HuH-7 (cell line): ENCODE measurements around the gene NDUFA8.
A peak's percentile ranks its signal among the peaks of the same experiment; 100 is the strongest.

Source experiments
- DNase-seq: peaks from one replicate; pipeline ENCODE4 v3.0.0; 2011; ENCODE audit warnings: low spot score

The NDUFA8 gene

DNA sequence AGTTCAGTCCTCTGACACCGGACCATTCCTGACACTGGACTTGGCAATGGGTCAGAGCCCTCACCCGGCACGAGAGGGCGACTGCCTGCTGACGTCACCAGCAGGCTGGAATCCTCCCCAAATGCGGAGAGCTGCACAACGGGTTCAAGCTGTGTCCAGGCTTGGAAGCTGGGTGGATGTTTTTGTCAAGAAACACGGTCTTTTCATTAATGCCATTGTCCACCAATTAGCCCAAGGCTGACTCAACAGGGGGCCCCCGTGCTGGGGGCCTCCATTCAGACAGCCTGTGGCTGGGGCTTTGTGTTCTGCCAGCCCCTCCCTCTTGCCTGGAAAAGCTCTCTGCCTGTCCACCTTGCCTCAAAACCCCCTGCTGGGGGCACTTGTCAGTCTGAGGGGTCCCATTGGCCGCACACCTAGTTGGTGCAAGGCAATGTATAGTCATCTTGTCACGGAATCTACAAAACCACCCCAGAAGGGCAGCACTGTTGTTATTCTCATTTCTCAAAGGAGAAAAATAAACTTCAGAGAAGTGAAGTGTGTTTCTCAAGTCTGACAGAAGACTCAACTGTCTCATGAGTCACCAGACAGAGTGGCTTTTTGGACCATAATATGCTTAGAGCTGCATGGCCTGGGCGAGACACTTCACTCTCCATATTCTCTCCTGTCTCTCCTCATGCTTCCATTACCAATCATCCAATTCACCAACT is 24.6 kb downstream of the NDUFA8 start:
- no peak for DNase-seq

DNA sequence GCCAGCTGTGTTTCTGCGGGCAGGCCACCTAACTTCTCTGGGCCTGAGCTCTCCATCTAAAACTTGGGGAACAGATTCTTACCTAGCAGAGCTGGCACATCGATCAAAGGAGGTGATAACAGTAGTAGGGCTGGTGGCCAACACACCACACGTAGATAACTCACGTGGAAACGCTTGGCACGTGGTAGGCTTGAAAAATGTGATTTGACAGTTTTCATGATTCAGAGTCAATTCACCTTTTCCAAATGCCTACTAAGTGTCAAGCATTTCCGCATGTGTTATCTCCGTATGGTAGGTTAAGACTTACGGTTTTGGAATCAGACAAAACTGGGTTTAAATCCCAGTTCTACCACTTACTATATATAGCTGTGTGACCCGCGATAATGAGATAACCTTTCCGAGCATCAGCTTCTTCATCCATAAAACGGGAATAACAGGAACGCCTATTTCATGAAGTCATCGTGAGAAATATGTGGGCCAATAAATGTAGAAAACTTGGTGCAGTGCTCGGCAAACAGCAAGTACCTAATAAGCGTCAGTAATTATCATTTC is 25.5 kb downstream of the NDUFA8 start:
- no peak for DNase-seq

DNA sequence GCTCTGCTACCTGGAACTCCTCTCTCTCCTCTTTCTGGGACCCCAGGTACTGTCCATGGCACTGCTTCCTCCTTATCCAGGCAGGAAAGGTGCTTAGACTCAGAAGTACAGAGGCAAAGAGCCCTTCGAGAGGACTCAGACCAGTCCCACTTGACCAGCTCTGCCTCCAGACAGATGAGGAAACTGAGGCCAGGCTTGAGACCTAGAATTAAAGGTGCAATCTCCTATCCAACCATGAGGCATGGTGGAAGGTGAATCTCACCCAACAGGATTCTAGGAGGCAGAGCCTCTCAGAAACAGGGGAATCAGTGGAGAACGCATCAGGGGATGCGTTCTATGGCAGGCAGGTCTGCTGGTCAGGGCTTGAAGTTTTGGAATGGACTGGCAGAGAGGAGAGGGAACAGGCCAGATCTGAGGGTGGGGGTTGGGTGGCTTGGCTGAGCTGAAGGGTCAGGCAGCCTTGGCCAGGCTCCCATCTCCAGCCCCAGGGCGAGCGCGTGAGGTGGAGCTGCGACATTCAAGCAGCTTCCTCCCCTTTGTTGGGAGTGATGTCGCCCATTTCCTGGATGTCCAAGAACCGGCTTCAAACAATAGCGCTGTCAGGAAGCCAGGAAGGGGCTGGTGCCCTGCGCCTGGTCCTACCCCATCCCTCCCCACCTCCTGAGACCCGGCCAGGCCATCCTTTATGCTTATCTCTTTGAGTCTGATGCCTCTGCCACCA is 26.2 kb downstream of the NDUFA8 start:
- no peak for DNase-seq

DNA sequence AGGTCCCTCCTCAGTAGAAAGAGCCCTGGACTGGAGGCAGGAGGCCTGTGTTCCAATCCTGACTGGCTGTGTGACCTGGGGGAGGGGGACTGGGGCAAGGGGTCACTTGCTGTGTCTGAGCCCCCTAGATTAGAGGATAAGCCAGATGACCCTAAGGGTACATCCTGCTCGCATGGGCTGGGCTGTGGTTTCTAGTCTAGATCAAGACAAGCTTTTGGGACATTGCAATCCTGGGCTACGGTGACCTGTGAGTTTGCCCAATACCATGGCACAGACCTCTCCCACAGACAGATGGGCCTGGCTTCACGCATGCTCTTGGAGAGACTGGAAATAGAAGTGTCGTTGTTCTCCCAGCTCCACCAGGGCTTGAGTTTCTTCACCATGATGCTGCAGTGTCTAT is 27.0 kb downstream of the NDUFA8 start:
- DNase-seq: no peak

DNA sequence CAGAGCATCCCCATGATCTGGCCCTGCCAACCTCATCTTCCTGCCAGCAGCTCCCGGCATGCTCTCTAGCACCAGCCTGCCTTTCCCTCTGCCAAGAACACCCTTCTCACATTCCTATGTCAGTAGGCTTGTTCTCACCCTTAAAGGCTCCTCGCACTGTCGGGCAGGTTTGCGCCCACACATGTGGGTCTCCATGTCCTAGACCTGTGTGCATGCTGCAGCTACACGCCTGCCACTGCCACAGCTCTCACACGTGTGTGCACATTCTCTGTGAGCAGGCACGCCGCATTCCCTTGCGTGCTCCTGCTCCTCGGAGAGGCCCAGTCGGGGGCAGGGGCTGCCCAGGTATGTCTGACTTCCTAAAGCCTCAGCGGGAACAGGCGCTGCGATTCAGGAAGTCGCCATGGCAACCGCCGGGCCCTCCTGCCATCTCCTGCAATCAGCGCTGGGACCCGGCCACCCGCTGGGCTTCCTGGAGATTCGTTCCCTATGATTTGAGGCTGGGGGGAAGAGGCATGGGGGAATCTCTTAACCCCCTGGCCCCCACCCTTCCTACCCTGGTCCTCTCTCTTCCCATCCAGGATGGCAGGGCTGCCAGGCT is 28.1 kb downstream of the NDUFA8 start:
- no peak for DNase-seq

DNA sequence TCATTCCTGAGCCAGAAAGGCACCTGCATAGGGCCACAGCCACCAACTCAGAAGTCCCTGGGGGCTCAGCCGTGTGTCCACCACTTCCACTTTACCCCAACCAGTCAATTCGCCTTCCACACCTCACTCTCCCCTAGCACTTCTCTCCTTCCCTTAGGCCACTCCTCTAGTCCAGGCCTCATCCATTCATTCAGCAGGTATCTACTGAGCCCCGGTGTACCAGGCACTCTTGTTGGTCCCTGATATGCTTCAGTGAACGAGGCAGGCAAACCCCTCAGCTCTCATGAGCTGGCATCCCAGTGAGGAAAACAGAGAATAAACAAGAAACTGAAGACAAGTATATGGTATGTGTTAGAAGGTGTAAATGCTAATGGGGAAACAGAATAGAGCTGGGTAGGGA is 28.7 kb downstream of the NDUFA8 start:
- DNase-seq: no peak

DNA sequence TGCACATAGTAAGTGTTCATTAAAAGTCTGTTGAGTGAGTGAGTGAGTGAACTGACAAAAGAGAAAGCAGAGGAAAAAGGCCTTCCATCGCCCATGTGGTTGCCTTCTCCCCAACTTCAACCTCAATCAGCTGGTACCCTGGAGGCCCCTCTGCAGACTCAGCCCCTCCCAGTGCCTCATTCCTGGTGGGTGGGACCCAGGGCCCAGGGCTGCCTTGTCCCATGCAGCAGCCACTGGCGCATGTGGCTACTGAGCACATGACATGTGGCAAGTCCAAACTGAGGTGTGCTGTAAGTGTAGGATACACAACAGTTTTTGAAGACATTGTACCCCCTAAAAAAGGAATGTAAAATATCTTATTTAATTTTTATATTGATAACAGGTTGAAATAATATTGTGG is 29.6 kb downstream of the NDUFA8 start:
- DNase-seq: no peak

DNA sequence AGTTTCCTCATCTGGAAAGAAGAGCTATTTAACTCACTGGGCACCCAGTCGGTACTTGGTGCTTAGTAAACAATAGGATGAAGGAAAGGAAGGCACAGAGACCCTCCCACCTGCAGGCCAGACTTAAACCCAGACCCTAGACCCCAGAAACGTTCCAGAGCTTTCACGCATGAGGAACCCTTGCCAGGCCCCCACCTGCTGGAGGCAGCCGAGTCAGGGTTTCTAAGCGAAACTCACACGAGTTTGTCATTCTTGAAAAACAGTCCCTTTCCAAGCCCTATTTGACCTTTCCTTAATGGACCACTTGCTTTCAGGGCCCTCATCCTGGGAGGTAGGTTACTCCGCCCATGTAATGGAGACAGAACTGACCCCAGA is 30.6 kb downstream of the NDUFA8 start:
- DNase-seq: no peak

DNA sequence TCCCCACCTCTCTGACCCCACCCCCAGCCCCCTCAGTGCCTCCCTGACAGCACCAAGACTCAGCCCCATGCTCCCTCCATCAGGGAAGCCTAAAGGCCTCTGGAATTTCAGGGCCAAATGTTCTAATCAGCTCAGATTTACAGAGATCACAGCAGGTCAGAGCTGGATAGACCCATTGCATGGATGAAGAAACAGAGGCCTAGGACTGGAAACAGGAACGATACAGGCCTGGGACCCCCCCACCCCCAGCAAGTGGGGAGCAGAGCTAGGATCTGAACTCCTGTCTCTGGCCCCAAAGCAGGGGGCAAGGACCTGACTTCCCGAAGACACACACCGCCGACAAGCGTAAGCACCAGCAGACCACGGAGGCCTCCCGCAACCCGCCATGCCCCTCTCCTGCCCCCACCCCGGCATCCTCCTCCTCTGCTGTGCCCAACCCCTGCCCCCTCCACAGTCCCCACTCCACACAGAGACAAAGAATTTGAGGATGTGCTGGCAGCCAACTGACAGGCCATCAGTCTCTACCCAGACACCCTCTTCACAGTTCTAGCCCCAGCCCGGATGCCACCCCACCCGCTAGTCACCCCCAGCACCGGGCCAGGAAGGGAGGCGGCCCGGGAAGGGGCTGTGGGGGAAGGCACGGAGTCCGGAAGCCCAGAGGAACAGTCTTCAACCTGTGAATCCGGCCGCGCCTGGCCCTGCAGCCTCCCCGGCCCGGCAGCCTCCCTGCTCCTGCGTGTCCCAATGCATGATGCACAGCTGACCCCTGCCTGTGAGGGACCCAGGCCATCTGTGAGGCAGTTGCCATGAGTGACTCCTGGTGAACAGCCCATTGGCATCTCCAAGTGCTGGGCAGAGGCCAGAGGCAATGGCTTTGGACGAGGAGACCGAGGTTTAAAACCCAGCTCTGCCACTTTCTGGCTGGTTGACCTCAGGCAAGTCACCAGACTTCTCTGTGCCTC is 31.3 kb downstream of the NDUFA8 start:
- no peak for DNase-seq

DNA sequence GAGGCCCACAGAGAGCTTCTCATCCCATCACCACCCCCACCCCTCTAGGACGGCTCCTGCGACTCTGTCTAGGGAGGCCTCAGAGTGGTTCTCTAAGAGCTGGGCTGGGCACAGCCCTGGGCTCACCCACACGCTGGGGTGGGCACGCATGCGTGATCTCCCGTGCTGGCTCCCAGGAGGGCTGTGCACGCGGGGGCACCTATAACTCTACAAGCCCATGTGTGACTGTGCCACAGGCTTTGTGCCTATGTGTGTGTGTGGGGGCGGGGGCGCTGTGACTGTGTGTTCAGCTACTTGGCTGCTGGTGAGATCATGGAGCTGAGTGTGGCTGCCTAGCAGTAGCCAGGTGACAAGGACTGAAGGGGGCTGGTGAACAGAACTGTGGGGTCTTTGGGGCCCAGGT is 32.2 kb downstream of the NDUFA8 start:
- DNase-seq: no peak

DNA sequence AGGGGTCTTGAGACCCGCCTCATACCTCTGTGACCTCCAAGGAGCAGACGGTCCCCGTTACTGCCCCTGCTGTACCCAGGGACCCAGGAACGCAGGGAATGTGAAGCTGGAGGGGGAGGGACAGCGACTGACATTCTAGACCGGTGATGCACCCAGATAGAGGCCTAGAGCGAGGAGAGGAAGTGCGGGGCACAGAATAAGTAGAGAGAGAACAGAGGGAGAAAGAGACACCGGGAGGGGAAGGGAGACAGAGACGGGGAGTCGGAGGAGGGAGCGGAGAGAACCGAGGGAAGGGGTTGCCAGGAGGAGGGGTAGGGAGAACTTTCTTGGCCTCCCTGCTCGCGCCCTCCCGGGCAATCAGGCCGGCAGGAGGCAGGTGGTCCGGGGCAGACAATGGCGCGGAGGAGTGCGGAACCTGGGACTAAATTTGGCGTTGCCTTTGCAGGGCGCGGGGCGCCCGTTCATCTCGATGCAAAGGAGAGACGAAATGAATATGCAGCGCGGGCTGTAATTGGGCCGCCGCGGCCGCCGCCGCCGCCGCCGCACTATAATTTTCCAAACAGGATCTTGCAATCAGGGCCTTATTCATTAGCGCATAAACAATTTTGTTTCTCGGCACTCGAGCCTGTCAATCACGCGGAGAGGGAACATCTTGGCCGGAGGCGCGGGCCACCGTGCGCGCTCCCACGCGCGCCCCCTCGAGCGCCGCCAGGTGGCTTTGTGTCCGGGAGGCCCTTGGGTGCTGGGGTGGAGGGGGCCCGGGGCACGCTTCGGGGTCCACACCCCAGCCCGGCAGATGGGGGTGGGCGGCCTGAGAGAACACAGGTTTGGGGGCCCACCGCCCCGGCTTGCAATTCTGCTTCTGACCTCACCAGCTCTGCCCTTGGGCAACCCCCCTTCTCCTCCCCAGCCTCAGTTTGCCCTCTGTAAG is 33.0 kb downstream of the NDUFA8 start:
- DNase-seq: no peak

DNA sequence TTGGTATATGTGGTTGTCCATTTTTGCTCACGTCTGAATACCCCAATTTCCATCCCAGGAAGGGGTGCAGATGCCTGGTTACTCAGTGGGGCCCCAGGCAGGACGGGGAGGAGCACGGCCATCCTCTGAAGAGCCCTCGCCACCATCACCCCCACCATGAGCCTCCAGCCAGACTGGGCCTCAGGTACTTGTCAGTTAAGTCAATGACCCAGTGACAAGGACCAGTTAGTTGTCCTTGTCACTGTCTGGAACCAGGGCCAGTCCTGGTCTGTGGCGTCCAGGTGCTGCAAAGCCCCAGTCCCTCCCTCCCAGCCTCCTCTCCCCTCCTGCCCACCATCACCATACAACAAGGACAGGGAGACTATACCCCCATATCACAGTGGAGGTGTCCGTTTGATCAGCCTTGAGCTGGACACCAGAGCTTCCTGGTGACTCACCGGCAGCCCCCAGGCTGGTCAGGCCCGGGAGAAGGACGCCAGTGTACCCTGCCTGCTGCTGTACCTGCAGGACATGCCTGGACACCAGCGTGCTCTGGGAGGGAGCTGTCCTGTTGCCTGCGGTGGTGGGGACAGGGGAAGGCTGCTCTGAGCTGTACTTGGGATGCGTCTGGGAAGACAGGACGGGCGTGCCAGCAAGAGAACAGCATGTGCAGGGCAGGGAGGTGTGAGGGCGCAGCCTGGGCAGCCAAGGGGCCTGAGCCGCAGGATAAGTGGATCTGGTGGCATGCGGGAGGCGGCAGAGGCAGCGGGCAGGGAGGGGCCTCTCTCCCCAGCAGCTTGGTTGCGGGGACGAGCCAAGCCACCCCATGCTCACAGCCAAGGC is 33.9 kb downstream of the NDUFA8 start:
- no peak for DNase-seq

DNA sequence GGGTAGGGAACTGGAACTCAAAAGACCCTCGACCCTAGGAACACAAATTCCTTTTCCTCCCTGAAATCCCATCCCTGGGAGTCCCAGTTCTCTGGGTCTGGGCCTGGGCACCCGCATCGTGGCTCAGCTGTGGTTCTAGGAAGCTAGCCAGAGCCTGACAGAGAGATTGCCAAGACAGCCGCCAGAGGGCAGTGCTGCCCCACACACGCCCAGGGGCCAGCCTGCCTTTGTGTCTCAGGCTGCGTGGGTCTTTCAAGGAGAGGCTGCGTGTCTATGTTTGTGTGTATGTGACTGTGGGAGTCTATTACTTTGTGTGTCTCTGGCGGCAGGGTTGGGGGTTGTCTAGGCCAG is 34.4 kb downstream of the NDUFA8 start:
- peak; percentile 92 for DNase-seq

DNA sequence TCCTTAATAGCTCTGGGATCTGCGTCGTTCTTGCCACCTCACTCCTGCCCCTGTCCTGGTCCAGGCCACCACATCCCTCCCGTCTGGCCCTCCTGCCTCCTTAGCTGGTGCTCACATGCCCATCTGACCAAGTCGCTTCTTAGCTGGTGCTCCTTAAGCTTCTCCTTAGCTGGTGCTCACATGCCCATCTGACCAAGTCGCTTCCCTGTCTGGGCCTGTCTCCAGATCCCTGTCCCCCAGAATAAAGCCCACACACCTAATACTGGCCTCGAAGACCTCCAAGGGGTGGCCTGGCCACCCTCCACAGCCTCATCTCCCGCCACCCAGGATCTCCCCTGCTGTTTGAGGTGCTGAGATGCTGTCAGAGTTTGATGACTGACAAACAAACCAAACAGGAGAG is 35.1 kb downstream of the NDUFA8 start:
- DNase-seq: no peak

DNA sequence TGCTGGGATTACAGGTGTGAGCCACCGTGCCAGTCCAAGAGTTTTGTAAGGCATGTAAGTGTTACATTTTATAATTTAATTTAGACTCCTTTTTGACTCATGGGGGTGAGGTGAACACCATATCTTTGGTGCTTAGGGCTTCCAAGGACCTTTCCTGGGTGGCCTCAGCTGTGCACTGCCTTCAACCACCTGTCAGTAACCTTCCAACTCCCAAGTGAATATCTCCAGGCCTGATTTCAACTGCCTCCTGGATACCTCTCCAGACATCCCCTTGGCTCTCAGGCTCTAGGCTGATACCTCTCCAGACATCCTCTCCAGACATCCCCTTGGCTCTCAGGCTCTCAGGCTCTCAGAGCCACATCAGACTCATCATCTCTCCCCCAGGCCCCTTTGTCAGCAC is 35.5 kb downstream of the NDUFA8 start:
- DNase-seq: no peak

DNA sequence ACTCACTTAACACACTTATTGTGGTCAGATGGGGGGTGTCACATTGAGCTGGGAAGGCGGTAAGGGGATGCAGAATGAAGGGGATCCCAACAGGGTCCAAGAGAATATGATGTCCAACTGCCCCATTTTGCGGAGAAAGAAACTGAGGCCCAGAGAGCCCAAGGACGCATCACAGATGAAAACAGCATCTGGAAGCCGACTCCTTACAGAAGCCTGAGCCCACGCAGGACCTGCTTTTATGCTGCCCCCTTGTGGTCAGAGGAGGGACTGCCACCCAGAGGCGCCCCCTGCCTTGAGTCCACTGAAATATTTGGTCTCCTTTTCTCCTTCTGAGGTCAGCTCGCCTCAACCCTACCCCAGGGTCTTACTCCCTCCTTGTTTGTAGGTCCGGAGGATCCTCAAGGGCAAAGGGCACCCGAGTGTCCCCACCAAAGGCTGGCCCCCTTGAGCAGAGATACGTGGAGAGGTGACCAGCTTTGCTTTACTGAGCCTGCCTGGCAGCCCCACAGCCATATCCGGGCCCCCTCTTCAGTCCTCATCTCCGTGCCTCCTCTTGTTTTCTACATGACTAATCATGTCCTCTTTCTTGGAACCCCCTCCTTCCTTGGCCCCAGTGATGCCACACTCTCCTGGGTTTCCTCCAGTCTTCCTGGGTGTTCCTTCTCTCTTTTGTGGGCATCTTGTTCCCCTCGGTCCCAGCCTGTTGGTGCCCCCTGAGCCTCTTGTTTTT is 36.5 kb downstream of the NDUFA8 start:
- DNase-seq: peak; percentile 85

DNA sequence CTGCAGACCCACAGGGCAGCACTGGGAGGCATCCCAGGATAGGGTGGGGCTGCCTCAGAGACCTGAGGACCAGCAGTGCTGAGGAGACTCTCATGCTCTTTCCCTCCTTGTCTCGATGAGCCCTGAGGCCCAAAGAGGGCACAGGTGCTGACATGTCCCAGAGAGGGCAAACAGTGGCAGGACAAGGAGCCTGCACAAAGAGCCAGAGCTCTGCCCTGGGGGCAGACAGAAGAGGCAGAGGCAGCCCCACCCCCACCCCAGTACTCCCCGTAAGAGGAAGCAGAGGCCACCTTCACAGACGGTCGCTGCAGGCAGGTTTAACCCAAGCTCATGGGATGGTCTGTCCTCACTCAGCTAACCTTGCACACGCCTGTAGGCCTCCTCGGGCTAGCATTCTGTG is 37.1 kb downstream of the NDUFA8 start:
- DNase-seq: no peak

DNA sequence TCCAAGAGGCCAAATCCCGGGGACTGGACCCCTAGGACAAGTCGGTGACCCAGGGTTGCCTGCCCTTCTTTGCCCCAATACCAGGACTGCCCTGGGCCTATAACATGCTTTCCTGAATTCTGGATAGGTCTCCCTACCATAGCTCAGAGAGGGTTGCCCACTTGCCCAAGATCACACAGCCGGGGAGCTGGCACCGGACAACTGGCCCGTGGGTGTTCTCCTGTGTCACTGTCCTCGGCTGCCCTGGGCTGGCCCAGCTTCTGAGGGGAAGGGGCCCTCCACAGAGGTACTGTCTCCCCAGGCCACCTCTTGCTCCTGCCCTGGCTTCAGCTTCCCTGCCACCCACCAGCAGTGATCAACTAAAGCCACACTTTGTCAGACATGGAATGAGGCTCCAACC is 37.6 kb downstream of the NDUFA8 start:
- no peak for DNase-seq

DNA sequence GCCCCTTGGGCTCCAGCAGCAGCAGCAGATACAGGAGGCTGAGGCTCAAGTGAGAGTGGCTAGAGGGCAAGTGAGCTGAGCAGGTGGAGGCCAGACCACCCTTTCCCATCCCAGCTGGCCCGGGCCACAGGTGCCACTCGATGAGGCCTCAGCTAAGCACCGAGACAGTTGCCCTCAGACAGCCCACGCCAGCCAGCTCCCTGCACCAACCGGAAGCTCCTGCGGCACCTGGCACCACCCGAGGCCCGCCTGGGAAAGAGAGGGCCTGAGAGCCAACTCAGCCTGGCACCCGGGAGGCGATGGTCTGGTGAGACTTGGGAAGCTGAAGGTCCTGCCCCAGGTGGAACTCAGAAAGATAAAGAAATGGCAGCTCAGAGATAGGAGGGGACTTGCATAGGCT is 38.2 kb downstream of the NDUFA8 start:
- no peak for DNase-seq
